HG03442 (cell line): ENCODE data around the gene ITPRIP.

Source experiments
- ATAC-seq: cut with Tn5 transposase; IDR thresholded peaks from one replicate; pipeline ENCODE4 v1.9.1; 2021; ENCODE audit warnings: mild to moderate bottlenecking, moderate library complexity; ENCODE audit not compliant: unreplicated experiment

ITPRIP gene

GRCh38 chr10:104326991-104327610, 11.2 kb downstream of the ITPRIP start:
- ATAC-seq: no peak

- no peak for ATAC-seq
Observed at GRCh38 chr10:104325436-104326435, 12.5 kb downstream of the ITPRIP start.

- ATAC-seq: no peak
Observed at GRCh38 chr10:104324931-104325330, 13.3 kb downstream of the ITPRIP start.

- no peak for ATAC-seq
Observed at GRCh38 chr10:104324221-104324686, 14.0 kb downstream of the ITPRIP start.

- no peak for ATAC-seq
Observed at GRCh38 chr10:104323760-104324201, 14.5 kb downstream of the ITPRIP start.

GRCh38 chr10:104323085-104323484, 15.2 kb downstream of the ITPRIP start:
- no peak for ATAC-seq

GRCh38 chr10:104322416-104322782, 15.9 kb downstream of the ITPRIP start:
- peak; percentile 31 for ATAC-seq

- ATAC-seq: peak; percentile 8
Observed at GRCh38 chr10:104321725-104322415, 16.4 kb downstream of the ITPRIP start.

- ATAC-seq: no peak
Observed at GRCh38 chr10:104321226-104321625, 17.0 kb downstream of the ITPRIP start.

- no peak for ATAC-seq
Observed at GRCh38 chr10:104318810-104319741, 19.2 kb downstream of the ITPRIP start.

GRCh38 chr10:104318326-104318725, 19.9 kb downstream of the ITPRIP start:
- ATAC-seq: no peak

GRCh38 chr10:104317726-104318299, 20.5 kb downstream of the ITPRIP start:
- peak; percentile 41 for ATAC-seq

- ATAC-seq: peak; percentile 42
Observed at GRCh38 chr10:104317269-104317710, 21.0 kb downstream of the ITPRIP start.

GRCh38 chr10:104316321-104317099, 21.8 kb downstream of the ITPRIP start:
- ATAC-seq: no peak

- ATAC-seq: no peak
Observed at GRCh38 chr10:104315486-104315921, 22.8 kb downstream of the ITPRIP start.

- ATAC-seq: no peak
Observed at GRCh38 chr10:104314591-104315485, 23.4 kb downstream of the ITPRIP start.

GRCh38 chr10:104311184-104311720, 27.0 kb downstream of the ITPRIP start:
- no peak for ATAC-seq
